NOMO-1 (cell line): ENCODE results near the gene GATAD2B.
A peak's percentile ranks its signal among the peaks of the same experiment; 100 is the strongest.
"Not testable (repeated sequence)": the region's sequence is repeated elsewhere in the genome, so short reads cannot be mapped to it uniquely, and the experiment has no call there.

Experiments
- DNase-seq, 2 experiments: peaks; one replicate each; lab custom pipeline; 2025; ENCODE audit not compliant: unreplicated experiment in 2 of 2; lab: John Stamatoyannopoulos, UW

GATAD2B gene

GRCh38 chr1:153932156-153933131 is 9.7 kb upstream of the GATAD2B start:
- DNase-seq, result no peak

- DNase-seq, result no peak
These were observed 7.5 kb upstream of the GATAD2B start for GRCh38 chr1:153929981-153930948.

GRCh38 chr1:153929426-153929825 is 6.7 kb upstream of the GATAD2B start:
- DNase-seq, result no peak

GRCh38 chr1:153928791-153929341 is 6.1 kb upstream of the GATAD2B start:
- DNase-seq, result no peak

GRCh38 chr1:153928245-153928644 is 5.5 kb upstream of the GATAD2B start:
- DNase-seq, result no peak

GRCh38 chr1:153926405-153926804 is 3.6 kb upstream of the GATAD2B start:
- no peak for DNase-seq

GRCh38 chr1:153922076-153922971 is 448 bp downstream of the GATAD2B start:
- peak in 1 of 2 experiments; percentile 67 for DNase-seq

- no peak for DNase-seq
These were observed 1.0 kb downstream of the GATAD2B start for GRCh38 chr1:153921803-153922075.

GRCh38 chr1:153921080-153921802 is 1.5 kb downstream of the GATAD2B start:
- no peak for DNase-seq

GRCh38 chr1:153919876-153920852 is 2.6 kb downstream of the GATAD2B start:
- DNase-seq, result peak; percentile 29 to 76

GRCh38 chr1:153916297-153916696 is 6.5 kb downstream of the GATAD2B start:
- no peak for DNase-seq

- no peak for DNase-seq
These were observed 10.4 kb downstream of the GATAD2B start for GRCh38 chr1:153912349-153912748.

- not testable (repeated sequence) for DNase-seq
These were observed 12.2 kb downstream of the GATAD2B start for GRCh38 chr1:153910560-153910959.

- DNase-seq, result no peak
These were observed 14.7 kb downstream of the GATAD2B start for GRCh38 chr1:153908071-153908470.

- DNase-seq, result no peak
These were observed 15.6 kb downstream of the GATAD2B start for GRCh38 chr1:153907134-153907533.

- no peak for DNase-seq
These were observed 16.4 kb downstream of the GATAD2B start for GRCh38 chr1:153906396-153906795.

GRCh38 chr1:153905908-153906307 is 16.9 kb downstream of the GATAD2B start:
- DNase-seq, result not testable (repeated sequence)

GRCh38 chr1:153903841-153904455 is 18.8 kb downstream of the GATAD2B start:
- DNase-seq, result no peak
